Panc1 (cell line): Measurements from ENCODE around the gene ALDH1A1. TPM values are rescaled to one million over a fixed set of nuclear protein-coding genes. Genes with fewer than 3 reads are reported as not detected.

Experiments used
- ATAC-seq: fragments of 200-7000 bp; cut with Tn5 transposase; 2 replicates; pipeline ENCODE4 v1.9.1; 2020; ENCODE audit warnings: mild to moderate bottlenecking, moderate library complexity
- BruUV-seq: library from RNA; stranded (reverse); fragments of 400-500 nt; replicated peaks from 2 replicates; lab custom pipeline; 2021; lab: Mats Ljungman, UMichigan
- CTCF ChIA-PET: fragments of 300-600 bp; sonication (Branson Sonifier 250); formaldehyde crosslinking; loops from one replicate; lab custom pipeline; 2022; ENCODE audit warnings: antibody characterized with exemption; lab: Charles Lee
- POLR2A ChIA-PET: fragments of 300-600 bp; sonication (Branson Sonifier 250); formaldehyde crosslinking; loops from one replicate; lab custom pipeline; 2022; ENCODE audit warnings: antibody characterized with exemption; lab: Charles Lee
- DNase-seq: peaks from one replicate; pipeline ENCODE4 v3.0.0-alpha.2; 2010; ENCODE audit warnings: low read depth, low spot score
- H3K27ac ChIP-seq: 2 replicates; pipeline ENCODE4 v1.5.1; 2011; ENCODE audit warnings: mild to moderate bottlenecking, low read length, inconsistent platforms
- H3K27me3 ChIP-seq: fragments of 200-500 bp; sonication (Bioruptor generic); 2 replicates; pipeline ENCODE4 v1.6.0; 2014; ENCODE audit warnings: low read length, inconsistent platforms; ENCODE audit not compliant: control insufficient read depth, insufficient read depth
- H3K36me3 ChIP-seq: fragments of 200-500 bp; sonication (Bioruptor generic); 2 replicates; pipeline ENCODE4 v1.5.1; 2014; ENCODE audit warnings: inconsistent platforms, mild to moderate bottlenecking, low read length, moderate library complexity; ENCODE audit not compliant: control insufficient read depth, insufficient read depth
- H3K4me1 ChIP-seq: 2 replicates; pipeline ENCODE4 v1.5.1; 2011; ENCODE audit warnings: inconsistent platforms, mild to moderate bottlenecking, low read length, moderate library complexity; ENCODE audit not compliant: control insufficient read depth, insufficient read depth
- H3K4me3 ChIP-seq, 2 experiments: 2 replicates each; pipeline ENCODE4 v1.5.1; 2011 to 2012; ENCODE audit warnings: low read depth in 2 of 2, low read length in 2 of 2, mild to moderate bottlenecking in 2 of 2, inconsistent platforms in 1 of 2, moderate library complexity in 1 of 2
- H3K9me3 ChIP-seq: fragments of 200-500 bp; sonication (Bioruptor generic); 2 replicates; pipeline ENCODE4 v1.5.1; 2014; ENCODE audit warnings: low read depth, mild to moderate bottlenecking, inconsistent platforms, low read length, moderate library complexity; ENCODE audit not compliant: control insufficient read depth, insufficient read depth
- CTCF ChIP-seq: fragments of 450-650 bp; IDR thresholded peaks from 2 replicates; pipeline ENCODE4 v1.5.1; 2017; ENCODE audit warnings: mild to moderate bottlenecking
- POLR2AphosphoS5 ChIP-seq: IDR thresholded peaks from 2 replicates; pipeline ENCODE4 v1.6.1; 2012; ENCODE audit warnings: mild to moderate bottlenecking, low read depth, low read length, moderate library complexity
- REST ChIP-seq, 2 experiments: IDR thresholded peaks; 2 replicates each; pipeline ENCODE4 v1.6.1; 2011 to 2012; ENCODE audit warnings: low read depth in 2 of 2, control low read depth in 1 of 2, low read length in 1 of 2, mild to moderate bottlenecking in 1 of 2, moderate library complexity in 1 of 2; ENCODE audit not compliant: insufficient read depth in 1 of 2
- SIN3A ChIP-seq: IDR thresholded peaks from 2 replicates; pipeline ENCODE4 v1.6.1; 2012; ENCODE audit warnings: low read depth, mild to moderate bottlenecking, low read length, moderate library complexity, borderline replicate concordance; ENCODE audit not compliant: insufficient read depth
- TCF7L2 ChIP-seq: IDR thresholded peaks from 2 replicates; pipeline ENCODE4 v1.6.1; 2011; ENCODE audit warnings: mild to moderate bottlenecking, low read depth, low read length, inconsistent platforms
- in situ Hi-C: cut with HindIII; loops from 2 replicates; pipeline ENCODE4 v1.10.0; 2016; ENCODE audit warnings: low sequenced_read_pairs, low pct_unique_long_range_greater_than_20kb
- intact Hi-C: fragments of 100-400 bp; cut with micrococcal nuclease; formaldehyde crosslinking; loops from one replicate; pipeline ENCODE4 v1.10.0; 2022; ENCODE audit not compliant: unreplicated experiment
- total RNA-seq: library from RNA; stranded (reverse); gene quantifications from one replicate; pipeline ENCODE4 v1.2.1, GENCODE V29; 2021; ENCODE audit not compliant: unreplicated experiment

Gene ALDH1A1
- total RNA-seq, 1 experiment from 2014 or later, result 0.54 TPM

- Histone ChIP-seq H3K4me1 (no peaks in the 10 kb centered on the region), H3K27ac (no peak overlapping the region), H3K9me3 (no peaks in the 10 kb centered on the region), H3K36me3 (no peaks in the 10 kb centered on the region), H3K27me3 (no peaks in the 10 kb centered on the region), H3K4me3 (no peak overlapping the region)
- POLR2A ChIA-PET, result no interaction called here
- intact Hi-C loops, result no loop called here
- in situ Hi-C loops, result no loop called here
- TF ChIP-seq TCF7L2 (no peak), REST (IDR thresholded peaks at IDR 0.05; ENCODE audit: insufficient read depth in 1 of 2, low read depth in 2 of 2, low read length in 1 of 2) (no peak), POLR2AphosphoS5 (no peak), CTCF (no peak), SIN3A (no peak)
- BruUV-seq, result no TSS peak
- CTCF ChIA-PET, result no interaction called here
- DNase-seq (no peak), ATAC-seq (no peak)
These were observed 42.5 kb upstream of the ALDH1A1 start for GRCh38 chr9:72995131-72996024.

- Histone ChIP-seq H3K27me3 (no peaks in the 10 kb centered on the region), H3K4me1 (no peaks in the 10 kb centered on the region), H3K4me3 (no peak overlapping the region), H3K9me3 (no peaks in the 10 kb centered on the region), H3K36me3 (no peaks in the 10 kb centered on the region), H3K27ac (no peak overlapping the region)
- DNase-seq, result no peak
- TF ChIP-seq POLR2AphosphoS5 (no peak), CTCF (no peak), SIN3A (no peak), REST (IDR thresholded peaks at IDR 0.05; ENCODE audit: insufficient read depth in 1 of 2, low read depth in 2 of 2, low read length in 1 of 2) (no peak), TCF7L2 (no peak)
- in situ Hi-C loops (no loop called here), intact Hi-C loops (no loop called here)
- BruUV-seq, result no TSS peak
- ChIA-PET CTCF (no interaction called here), POLR2A (no interaction called here)
- no peak for ATAC-seq
These were observed 38.9 kb upstream of the ALDH1A1 start for GRCh38 chr9:72991772-72992171.
